Type B pancreatic cell (in vitro differentiated cells): ENCODE measurements around the gene ADPGK. TPM values are rescaled to one million over a fixed set of nuclear protein-coding genes. Genes with fewer than 3 reads are reported as not detected.
A peak's percentile ranks its signal among the peaks of the same experiment; 100 is the strongest.
"Not testable (repeated sequence)": the region's sequence is repeated elsewhere in the genome, so short reads cannot be mapped to it uniquely, and the experiment has no call there.

Source experiments
- DNase-seq: peaks from one replicate; pipeline ENCODE4 v3.0.0; 2021; ENCODE audit warnings: mixed read lengths; ENCODE audit not compliant: unreplicated experiment; ENCODE audit errors: extremely low spot score
- H3K27ac Mint-ChIP-seq: 2 replicates; pipeline ENCODE4 v1.8.0; 2021; ENCODE audit warnings: mild to moderate bottlenecking, mixed read lengths
- H3K27me3 Mint-ChIP-seq: 2 replicates; pipeline ENCODE4 v1.8.0; 2021; ENCODE audit warnings: mixed read lengths
- H3K36me3 Mint-ChIP-seq: 2 replicates; pipeline ENCODE4 v1.8.0; 2021; ENCODE audit warnings: mixed read lengths
- H3K4me1 Mint-ChIP-seq: one replicate; pipeline ENCODE4 v1.8.0; 2021; ENCODE audit warnings: mixed read lengths; ENCODE audit not compliant: unreplicated experiment
- H3K4me3 Mint-ChIP-seq: 2 replicates; pipeline ENCODE4 v1.8.0; 2021; ENCODE audit warnings: mild to moderate bottlenecking, mixed read lengths
- H3K9me3 Mint-ChIP-seq: 2 replicates; pipeline ENCODE4 v1.8.0; 2021; ENCODE audit warnings: mixed read lengths
- total RNA-seq: library from RNA; stranded (reverse); gene quantifications from 2 replicates; pipeline ENCODE4 v1.2.1, GENCODE V29; 2021; ENCODE audit warnings: low replicate concordance
- TF ChIP-seq, protein P1 (sequence below): fragments of 200-600 bp; sonication (generic); conservative IDR thresholded peaks from 2 replicates; pipeline ENCODE4 v1.5.0; 2021; ENCODE audit warnings: antibody characterized with exemption, mild to moderate bottlenecking

Gene ADPGK
- total RNA-seq, 1 donor from 2014 or later, result 46.9 TPM

DNA sequence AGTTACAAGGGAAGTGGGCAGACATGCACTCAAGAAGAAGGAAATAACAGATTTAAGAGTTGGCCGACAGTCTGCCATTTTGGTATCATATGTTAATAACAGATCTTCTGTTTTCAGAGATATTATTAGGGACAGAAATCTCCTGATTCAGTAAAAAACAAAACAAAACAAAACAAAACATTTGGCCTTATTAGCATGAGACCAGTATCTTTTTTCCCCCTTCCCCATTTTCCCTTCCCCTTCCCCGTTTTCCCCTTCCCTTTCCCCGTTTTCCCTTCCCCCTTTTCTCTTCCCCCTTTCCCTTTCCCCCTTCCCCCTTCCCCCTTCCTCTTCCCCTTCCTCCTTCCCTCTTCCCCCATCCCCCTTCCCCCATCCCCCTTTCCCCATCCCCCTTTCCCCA is 58.1 kb downstream of the ADPGK start:
- Mint-ChIP-seq H3K27ac (no peak overlapping the region), H3K36me3 (peaks cover 4% of the 10 kb centered on the region), H3K4me3 (no peak overlapping the region), H3K4me1 (no peaks in the 10 kb centered on the region), H3K9me3 (no peaks in the 10 kb centered on the region), H3K27me3 (no peaks in the 10 kb centered on the region)
- no peak for DNase-seq
- TF ChIP-seq, protein P1, sequence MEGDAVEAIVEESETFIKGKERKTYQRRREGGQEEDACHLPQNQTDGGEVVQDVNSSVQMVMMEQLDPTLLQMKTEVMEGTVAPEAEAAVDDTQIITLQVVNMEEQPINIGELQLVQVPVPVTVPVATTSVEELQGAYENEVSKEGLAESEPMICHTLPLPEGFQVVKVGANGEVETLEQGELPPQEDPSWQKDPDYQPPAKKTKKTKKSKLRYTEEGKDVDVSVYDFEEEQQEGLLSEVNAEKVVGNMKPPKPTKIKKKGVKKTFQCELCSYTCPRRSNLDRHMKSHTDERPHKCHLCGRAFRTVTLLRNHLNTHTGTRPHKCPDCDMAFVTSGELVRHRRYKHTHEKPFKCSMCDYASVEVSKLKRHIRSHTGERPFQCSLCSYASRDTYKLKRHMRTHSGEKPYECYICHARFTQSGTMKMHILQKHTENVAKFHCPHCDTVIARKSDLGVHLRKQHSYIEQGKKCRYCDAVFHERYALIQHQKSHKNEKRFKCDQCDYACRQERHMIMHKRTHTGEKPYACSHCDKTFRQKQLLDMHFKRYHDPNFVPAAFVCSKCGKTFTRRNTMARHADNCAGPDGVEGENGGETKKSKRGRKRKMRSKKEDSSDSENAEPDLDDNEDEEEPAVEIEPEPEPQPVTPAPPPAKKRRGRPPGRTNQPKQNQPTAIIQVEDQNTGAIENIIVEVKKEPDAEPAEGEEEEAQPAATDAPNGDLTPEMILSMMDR, result no peak

DNA sequence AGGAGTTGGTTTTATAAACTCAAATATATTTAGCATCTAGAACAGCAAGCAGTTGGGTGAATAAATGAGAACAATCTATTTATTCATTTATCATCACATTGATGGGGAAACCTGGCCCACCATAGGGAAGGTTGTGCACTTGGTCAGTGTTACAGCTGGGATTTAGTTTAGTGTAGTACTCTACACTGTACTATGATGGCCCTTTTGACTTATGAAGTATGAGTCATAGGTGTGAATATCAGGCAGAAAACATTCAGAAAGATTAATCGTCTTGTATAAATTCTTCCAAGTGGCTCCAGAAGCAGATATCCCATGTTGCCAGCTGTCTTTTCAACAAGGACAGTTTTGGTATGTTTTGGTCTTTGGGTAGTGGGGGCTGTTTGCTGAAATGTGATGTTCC is 59.5 kb downstream of the ADPGK start:
- Mint-ChIP-seq H3K9me3 (no peaks in the 10 kb centered on the region), H3K4me3 (no peak overlapping the region)

DNA sequence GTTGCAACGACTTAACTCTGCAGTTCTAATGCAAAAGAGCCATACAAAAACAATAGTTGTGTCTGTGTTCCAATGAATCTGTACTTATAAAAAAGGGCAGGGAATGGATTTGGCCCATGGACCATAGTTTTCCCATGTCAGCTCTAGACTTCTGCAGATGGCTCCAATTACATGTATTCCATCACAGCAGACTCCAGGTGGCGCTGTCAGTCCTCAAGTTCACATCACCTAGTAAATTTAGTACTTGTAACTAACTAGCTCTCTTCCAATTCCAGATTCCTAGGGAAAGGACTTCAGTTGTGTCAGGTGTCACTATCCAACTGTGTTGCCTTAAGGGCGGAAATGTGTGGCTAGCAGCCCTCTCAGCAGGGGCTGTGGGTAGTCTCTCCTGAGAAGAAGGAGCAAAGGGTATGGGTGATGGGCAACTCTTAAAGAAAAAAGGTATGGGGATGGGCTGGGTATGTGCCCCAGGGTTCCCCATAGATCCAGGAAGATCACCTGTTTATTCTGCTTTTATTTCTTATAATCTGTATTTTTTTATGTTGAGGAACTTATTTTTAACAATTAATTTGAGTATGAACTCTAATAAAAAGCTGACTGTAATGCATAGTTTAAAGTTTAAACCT is 61.4 kb downstream of the ADPGK start:
- DNase-seq, result no peak
- Mint-ChIP-seq H3K4me1 (no peaks in the 10 kb centered on the region), H3K4me3 (no peak overlapping the region), H3K27me3 (no peaks in the 10 kb centered on the region), H3K27ac (no peak overlapping the region), H3K9me3 (no peaks in the 10 kb centered on the region), H3K36me3 (peaks cover 4% of the 10 kb centered on the region)
- TF ChIP-seq, protein P1, result peak; percentile 87

More for the DNA sequence above, 59.5 kb downstream of the ADPGK start:
- no peak overlapping the region for H3K27ac Mint-ChIP-seq
- DNase-seq, result no peak
- TF ChIP-seq, protein P1, result no peak
- no peaks in the 10 kb centered on the region for H3K4me1 Mint-ChIP-seq
- H3K36me3 Mint-ChIP-seq, result peaks cover 4% of the 10 kb centered on the region
- H3K27me3 Mint-ChIP-seq, result no peaks in the 10 kb centered on the region

DNA sequence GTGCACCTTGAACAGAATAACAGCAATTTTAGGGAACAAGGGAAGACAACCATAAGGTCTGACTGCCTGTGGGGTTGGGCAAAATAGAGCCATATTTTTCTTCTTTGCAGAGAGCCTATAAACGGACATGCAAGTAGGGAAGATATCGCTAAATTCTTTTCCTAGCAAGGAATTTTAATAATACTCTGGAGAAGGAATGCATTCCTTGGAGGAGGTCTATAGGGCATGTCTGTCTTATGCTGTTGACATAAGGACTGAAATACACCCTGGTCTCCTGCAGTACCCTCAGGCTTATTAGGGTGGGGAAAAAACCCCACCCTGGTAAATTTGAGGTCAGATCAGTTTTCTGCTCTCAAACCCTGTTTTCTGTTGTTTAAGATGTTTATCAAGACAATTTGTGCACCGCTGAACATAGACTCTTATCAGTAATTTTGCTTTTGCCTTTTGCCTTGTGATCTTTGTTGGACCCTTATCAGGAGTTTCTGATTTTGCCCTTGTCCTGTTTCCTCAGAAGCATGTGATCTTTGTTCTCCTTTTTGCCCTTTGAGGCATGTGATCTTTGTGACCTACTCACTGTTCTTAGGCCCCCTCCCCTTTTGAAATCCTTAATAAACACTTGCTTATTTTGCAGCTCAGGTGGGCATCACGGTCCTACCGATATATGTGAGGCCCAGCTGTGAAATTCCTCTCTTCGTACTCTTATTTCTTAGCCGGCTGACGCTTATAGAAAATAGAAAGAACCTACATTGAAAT is 74.8 kb downstream of the ADPGK start:
- not testable (repeated sequence) for H3K9me3 Mint-ChIP-seq, H3K27me3 Mint-ChIP-seq, H3K4me1 Mint-ChIP-seq, H3K27ac Mint-ChIP-seq, DNase-seq, H3K4me3 Mint-ChIP-seq
- peaks cover 12% of the 10 kb centered on the region for H3K36me3 Mint-ChIP-seq

DNA sequence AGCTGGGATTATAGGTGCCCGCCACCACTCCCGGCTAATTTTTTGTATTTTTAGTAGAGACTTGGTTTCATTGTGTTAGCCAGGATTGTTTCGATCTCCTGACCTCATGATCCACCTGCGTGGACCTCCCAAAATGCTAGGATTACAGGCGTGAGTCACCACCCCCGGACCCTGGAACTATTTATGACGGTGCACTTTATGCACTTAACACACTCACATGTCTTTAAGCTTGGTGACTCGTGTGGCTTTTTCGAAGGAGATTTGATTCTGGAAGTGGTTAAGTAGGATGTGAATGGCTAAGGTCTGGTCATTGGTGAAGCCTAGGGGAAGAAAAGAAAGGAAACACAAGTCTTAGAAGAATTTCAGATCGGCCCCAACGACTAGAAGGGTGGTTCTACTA is 77.3 kb downstream of the ADPGK start:
- Mint-ChIP-seq H3K4me1 (peaks cover 4% of the 10 kb centered on the region), H3K27ac (no peak overlapping the region), H3K9me3 (no peaks in the 10 kb centered on the region), H3K36me3 (peaks cover 6% of the 10 kb centered on the region), H3K4me3 (no peak overlapping the region), H3K27me3 (no peaks in the 10 kb centered on the region)
- no peak for DNase-seq
- TF ChIP-seq, protein P1, result no peak

Other genes starting within 250 kb of the ADPGK start
- not detected in 2 replicates for gene GOLGA6B, start 129.1 kb downstream of the ADPGK start, total RNA-seq
- gene HIGD2B, start 97.6 kb downstream of the ADPGK start, total RNA-seq, result not detected in 2 replicates
- 17.1 and 27.6 TPM in 2 replicates for gene BBS4, start 97.6 kb downstream of the ADPGK start, total RNA-seq